Measurements from ENCODE around the gene DYNLL2. TPM values are rescaled to one million over a fixed set of nuclear protein-coding genes. Genes with fewer than 3 reads are reported as not detected.

DYNLL2 gene
- total RNA-seq, 1 donor from 2014 or later = 18.8 TPM

DNA sequence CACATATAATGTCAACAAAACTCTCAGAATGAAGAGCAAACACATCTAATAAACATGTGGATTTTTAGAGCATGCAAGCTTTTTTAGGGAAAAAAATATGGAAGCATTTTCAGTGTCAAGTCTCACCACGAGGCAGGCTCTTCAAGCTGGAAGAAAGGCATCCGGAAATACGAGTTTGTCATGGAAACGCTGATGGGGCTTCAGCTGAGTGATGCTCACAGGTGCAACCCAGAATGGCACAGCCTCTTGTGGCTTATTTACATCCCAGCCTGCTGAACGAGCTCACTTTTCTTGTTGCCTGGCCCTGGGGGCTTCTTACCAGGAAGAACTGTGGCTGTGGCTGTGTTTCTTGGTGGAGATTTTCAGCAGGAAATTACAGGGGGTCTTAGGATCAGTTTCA lies 24.1 kb upstream of the DYNLL2 start:
- H3K27me3 Mint-ChIP-seq (ENCODE audit: unreplicated experiment) = peaks cover 39% of the 10 kb centered on the region
- DNase-seq (ENCODE audit: extremely low spot score, unreplicated experiment) = no peak
- TF ChIP-seq CTCF (IDR thresholded peaks at IDR 0.05) = no peak
- no peaks in the 10 kb centered on the region for H3K36me3 Mint-ChIP-seq (ENCODE audit: unreplicated experiment)
- no peaks in the 10 kb centered on the region for H3K4me1 Mint-ChIP-seq (ENCODE audit: unreplicated experiment)
- H3K4me3 Mint-ChIP-seq (ENCODE audit: unreplicated experiment) = no peak overlapping the region
- H3K27ac Mint-ChIP-seq (ENCODE audit: unreplicated experiment) = no peak overlapping the region
- H3K9me3 Mint-ChIP-seq (ENCODE audit: unreplicated experiment) = no peaks in the 10 kb centered on the region

DNA sequence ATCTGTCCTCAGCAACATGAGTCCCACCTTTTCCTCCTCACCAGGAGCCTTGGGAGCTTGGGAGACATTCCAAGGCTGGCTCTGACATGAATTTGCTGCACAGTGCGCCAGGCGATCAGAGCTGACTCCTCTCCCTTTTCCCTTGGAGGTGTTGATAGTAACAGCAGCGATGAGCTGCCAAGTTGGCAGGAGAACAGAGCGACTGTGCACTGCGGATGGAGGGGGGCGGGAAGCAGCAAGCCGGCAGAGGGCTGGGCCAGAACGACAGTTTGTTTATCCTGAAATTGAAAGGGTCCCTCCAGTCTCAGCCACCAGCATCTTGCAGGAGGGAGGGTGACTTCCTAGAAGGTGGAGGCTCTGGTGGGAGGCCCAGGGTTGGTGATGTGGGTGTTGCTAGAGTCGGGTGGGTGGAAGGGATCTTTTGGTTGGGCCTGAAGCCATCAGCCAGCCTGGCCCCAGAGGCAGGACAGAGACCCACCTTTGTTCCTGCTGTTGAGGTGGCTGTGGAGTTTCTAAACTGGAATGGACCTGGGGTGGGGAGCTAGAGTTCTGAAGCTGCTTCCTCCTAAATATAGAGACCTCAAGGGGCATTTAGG lies 22.5 kb upstream of the DYNLL2 start:
- H3K4me3 Mint-ChIP-seq (ENCODE audit: unreplicated experiment) = no peak overlapping the region
- no peak overlapping the region for H3K27ac Mint-ChIP-seq (ENCODE audit: unreplicated experiment)
- TF ChIP-seq CTCF (IDR thresholded peaks at IDR 0.05) = no peak
- H3K27me3 Mint-ChIP-seq (ENCODE audit: unreplicated experiment) = peaks cover 35% of the 10 kb centered on the region
- H3K4me1 Mint-ChIP-seq (ENCODE audit: unreplicated experiment) = no peaks in the 10 kb centered on the region
- no peaks in the 10 kb centered on the region for H3K9me3 Mint-ChIP-seq (ENCODE audit: unreplicated experiment)
- H3K36me3 Mint-ChIP-seq (ENCODE audit: unreplicated experiment) = no peaks in the 10 kb centered on the region
- DNase-seq (ENCODE audit: extremely low spot score, unreplicated experiment) = no peak

DNA sequence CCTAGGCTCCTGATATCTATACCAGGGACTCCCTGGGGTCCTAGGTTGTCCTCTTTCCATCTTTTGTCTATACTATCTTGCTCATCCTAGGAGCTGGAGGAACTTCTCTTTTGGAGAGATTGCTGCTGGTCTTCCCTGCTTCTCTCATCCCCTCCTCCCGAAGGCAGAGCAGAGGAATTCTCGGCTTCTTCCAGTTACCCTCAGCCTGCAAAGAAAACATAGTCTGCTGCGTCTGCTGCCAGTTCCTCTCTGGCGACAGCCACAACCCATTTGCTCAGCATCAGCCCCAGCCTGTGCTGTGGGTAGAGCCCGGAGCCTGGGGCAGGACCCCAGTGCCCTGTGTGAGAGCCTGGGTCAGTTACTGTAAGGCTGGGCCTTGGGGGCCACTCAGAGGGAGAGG lies 21.5 kb upstream of the DYNLL2 start:
- no peak for DNase-seq (ENCODE audit: extremely low spot score, unreplicated experiment)
- H3K9me3 Mint-ChIP-seq (ENCODE audit: unreplicated experiment) = no peaks in the 10 kb centered on the region
- no peaks in the 10 kb centered on the region for H3K4me1 Mint-ChIP-seq (ENCODE audit: unreplicated experiment)
- no peak overlapping the region for H3K27ac Mint-ChIP-seq (ENCODE audit: unreplicated experiment)
- H3K27me3 Mint-ChIP-seq (ENCODE audit: unreplicated experiment) = peaks cover 40% of the 10 kb centered on the region
- H3K36me3 Mint-ChIP-seq (ENCODE audit: unreplicated experiment) = no peaks in the 10 kb centered on the region
- TF ChIP-seq CTCF (IDR thresholded peaks at IDR 0.05) = no peak
- H3K4me3 Mint-ChIP-seq (ENCODE audit: unreplicated experiment) = no peak overlapping the region

DNA sequence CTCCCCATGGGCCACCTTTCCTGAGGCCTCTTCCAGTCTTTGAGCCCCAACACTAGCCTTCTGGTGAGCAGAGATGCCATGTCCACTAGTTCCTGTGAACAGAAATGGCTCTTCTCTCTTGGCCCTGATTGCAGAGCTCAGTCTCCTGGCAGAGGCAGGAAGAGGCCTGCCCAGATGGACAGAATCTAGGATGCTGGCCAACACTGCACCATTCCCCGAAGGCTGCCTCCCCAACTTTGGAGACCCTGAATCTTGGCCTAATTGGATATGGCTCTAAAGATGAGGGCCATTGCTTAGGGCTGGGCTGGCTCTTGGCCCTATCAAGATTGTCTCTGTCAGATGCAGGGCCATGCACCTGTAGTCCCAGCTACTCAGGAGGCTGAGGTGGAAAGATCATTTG lies 18.0 kb upstream of the DYNLL2 start:
- no peak overlapping the region for H3K27ac Mint-ChIP-seq (ENCODE audit: unreplicated experiment)
- H3K27me3 Mint-ChIP-seq (ENCODE audit: unreplicated experiment) = peaks cover 37% of the 10 kb centered on the region
- no peak overlapping the region for H3K4me3 Mint-ChIP-seq (ENCODE audit: unreplicated experiment)
- no peaks in the 10 kb centered on the region for H3K36me3 Mint-ChIP-seq (ENCODE audit: unreplicated experiment)
- no peaks in the 10 kb centered on the region for H3K9me3 Mint-ChIP-seq (ENCODE audit: unreplicated experiment)
- H3K4me1 Mint-ChIP-seq (ENCODE audit: unreplicated experiment) = no peaks in the 10 kb centered on the region
- DNase-seq (ENCODE audit: extremely low spot score, unreplicated experiment) = no peak
- TF ChIP-seq CTCF (IDR thresholded peaks at IDR 0.05) = no peak

- no peaks in the 10 kb centered on the region for H3K9me3 Mint-ChIP-seq (ENCODE audit: unreplicated experiment)
- TF ChIP-seq CTCF (IDR thresholded peaks at IDR 0.05) = no peak
- peaks cover 45% of the 10 kb centered on the region for H3K27me3 Mint-ChIP-seq (ENCODE audit: unreplicated experiment)
- H3K4me3 Mint-ChIP-seq (ENCODE audit: unreplicated experiment) = no peak overlapping the region
- H3K36me3 Mint-ChIP-seq (ENCODE audit: unreplicated experiment) = no peaks in the 10 kb centered on the region
- DNase-seq (ENCODE audit: extremely low spot score, unreplicated experiment) = no peak
- no peaks in the 10 kb centered on the region for H3K4me1 Mint-ChIP-seq (ENCODE audit: unreplicated experiment)
- no peak overlapping the region for H3K27ac Mint-ChIP-seq (ENCODE audit: unreplicated experiment)
Observed at GRCh38 chr17:58066401-58066800, 16.8 kb upstream of the DYNLL2 start.

Data from osteocyte (in vitro differentiated cells).